ENCODE measurements around the gene CXCL9. TPM values are rescaled to one million over a fixed set of nuclear protein-coding genes. Genes with fewer than 3 reads are reported as not detected.
"Not testable (repeated sequence)": the region's sequence is repeated elsewhere in the genome, so short reads cannot be mapped to it uniquely, and the experiment has no call there.

Gene CXCL9
- total RNA-seq, 1 donor from 2014 or later = 0.10 TPM

DNA sequence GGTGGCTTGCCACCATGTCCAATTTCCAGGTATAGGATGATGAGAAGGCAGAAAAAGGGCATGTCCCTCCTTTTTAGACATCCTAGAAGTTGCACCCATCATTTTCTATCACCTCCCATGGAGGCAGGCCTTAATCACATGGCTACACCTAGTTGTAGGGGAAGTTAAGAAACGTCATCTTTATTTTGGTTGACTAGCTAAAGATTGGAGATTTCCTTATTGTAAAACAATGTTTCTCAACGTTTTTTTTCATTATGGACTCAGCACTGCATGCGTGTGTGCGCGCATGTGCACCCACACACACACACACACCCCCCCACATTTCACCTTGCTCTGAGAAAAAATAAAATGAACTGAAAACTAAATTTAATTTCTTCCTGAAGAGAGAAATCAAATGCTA, 2.0 kb upstream of the CXCL9 start:
- no peaks in the 10 kb centered on the region for H3K4me1 Mint-ChIP-seq (ENCODE audit: low read depth)
- peaks cover 11% of the 10 kb centered on the region for H3K27me3 Mint-ChIP-seq (ENCODE audit: insufficient read depth)
- H3K36me3 Mint-ChIP-seq (ENCODE audit: low read depth) = no peaks in the 10 kb centered on the region
- intact Hi-C loops (cut with micrococcal nuclease) = no loop called here
- H3K27ac Mint-ChIP-seq = no peak overlapping the region
- no peak overlapping the region for H3K4me3 Mint-ChIP-seq
- no peaks in the 10 kb centered on the region for H3K9me3 Mint-ChIP-seq
- DNase-seq (ENCODE audit: low spot score) = no peak

GRCh38 chr4:76003620-76004019, 3.7 kb downstream of the CXCL9 start:
- intact Hi-C loops (cut with micrococcal nuclease) = no loop called here

DNA sequence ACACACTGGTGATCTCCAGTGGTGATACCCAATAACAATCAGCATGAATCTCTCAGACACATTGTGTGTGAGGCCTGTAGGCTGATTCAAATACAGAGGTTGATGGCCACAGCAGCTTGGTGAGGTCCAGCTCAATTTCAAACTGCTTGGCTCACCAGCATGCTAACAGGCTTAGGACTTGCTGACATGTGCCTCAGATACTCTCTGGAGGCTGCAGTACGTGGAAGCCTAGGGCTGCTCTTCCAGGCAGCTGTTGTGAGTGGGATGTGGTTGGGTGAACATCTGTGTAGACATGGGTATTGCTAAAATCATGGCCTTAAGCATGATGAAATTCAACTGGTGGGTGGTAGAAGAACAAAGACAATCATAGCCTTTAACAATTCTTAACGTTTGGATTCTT, 4.3 kb downstream of the CXCL9 start:
- H3K4me1 Mint-ChIP-seq (ENCODE audit: low read depth) = peaks cover 22% of the 10 kb centered on the region
- DNase-seq (ENCODE audit: low spot score) = no peak
- H3K27ac Mint-ChIP-seq = no peak overlapping the region
- H3K27me3 Mint-ChIP-seq (ENCODE audit: insufficient read depth) = peaks cover 10% of the 10 kb centered on the region
- no peaks in the 10 kb centered on the region for H3K9me3 Mint-ChIP-seq
- no peaks in the 10 kb centered on the region for H3K36me3 Mint-ChIP-seq (ENCODE audit: low read depth)
- intact Hi-C loops (cut with micrococcal nuclease) = no loop called here
- no peak overlapping the region for H3K4me3 Mint-ChIP-seq

More at GRCh38 chr4:76003620-76004019, 3.7 kb downstream of the CXCL9 start:
- Mint-ChIP-seq H3K4me1 (ENCODE audit: low read depth) (peaks cover 22% of the 10 kb centered on the region), H3K27me3 (ENCODE audit: insufficient read depth) (peaks cover 13% of the 10 kb centered on the region), H3K27ac (no peak overlapping the region), H3K9me3 (no peaks in the 10 kb centered on the region), H3K4me3 (no peak overlapping the region), H3K36me3 (ENCODE audit: low read depth) (no peaks in the 10 kb centered on the region)
- no peak for DNase-seq (ENCODE audit: low spot score)

DNA sequence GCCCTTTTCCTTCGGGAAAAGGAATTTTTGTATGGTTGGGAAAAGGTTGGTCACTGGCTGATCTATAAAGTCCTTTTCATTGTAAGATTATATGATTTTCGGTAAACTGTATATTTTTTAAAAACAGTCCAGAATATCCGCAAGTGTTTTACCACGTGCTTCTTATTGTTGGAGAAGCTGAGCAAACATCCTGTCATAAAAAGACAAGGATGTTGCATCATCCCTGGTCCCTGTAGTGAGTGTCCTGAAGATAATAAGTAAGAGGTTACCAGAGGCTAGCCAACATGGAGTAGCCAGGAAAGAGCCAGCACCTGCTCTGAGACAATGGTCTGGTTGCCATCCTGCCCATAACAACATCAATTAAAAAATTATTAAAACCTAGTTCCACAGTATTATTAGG, 5.1 kb downstream of the CXCL9 start:
- intact Hi-C loops (cut with micrococcal nuclease) = no loop called here
- no peak overlapping the region for H3K27ac Mint-ChIP-seq
- peaks cover 7% of the 10 kb centered on the region for H3K27me3 Mint-ChIP-seq (ENCODE audit: insufficient read depth)
- H3K4me1 Mint-ChIP-seq (ENCODE audit: low read depth) = peaks cover 22% of the 10 kb centered on the region
- no peak overlapping the region for H3K4me3 Mint-ChIP-seq
- H3K36me3 Mint-ChIP-seq (ENCODE audit: low read depth) = no peaks in the 10 kb centered on the region
- no peak for DNase-seq (ENCODE audit: low spot score)
- no peaks in the 10 kb centered on the region for H3K9me3 Mint-ChIP-seq

GRCh38 chr4:76001700-76002099, 5.6 kb downstream of the CXCL9 start:
- Mint-ChIP-seq H3K4me1 (ENCODE audit: low read depth) (peaks cover 22% of the 10 kb centered on the region), H3K4me3 (no peak overlapping the region), H3K9me3 (no peaks in the 10 kb centered on the region), H3K27ac (no peak overlapping the region), H3K27me3 (ENCODE audit: insufficient read depth) (peaks cover 2% of the 10 kb centered on the region), H3K36me3 (ENCODE audit: low read depth) (no peaks in the 10 kb centered on the region)
- DNase-seq (ENCODE audit: low spot score) = no peak
- intact Hi-C loops (cut with micrococcal nuclease) = no loop called here

DNA sequence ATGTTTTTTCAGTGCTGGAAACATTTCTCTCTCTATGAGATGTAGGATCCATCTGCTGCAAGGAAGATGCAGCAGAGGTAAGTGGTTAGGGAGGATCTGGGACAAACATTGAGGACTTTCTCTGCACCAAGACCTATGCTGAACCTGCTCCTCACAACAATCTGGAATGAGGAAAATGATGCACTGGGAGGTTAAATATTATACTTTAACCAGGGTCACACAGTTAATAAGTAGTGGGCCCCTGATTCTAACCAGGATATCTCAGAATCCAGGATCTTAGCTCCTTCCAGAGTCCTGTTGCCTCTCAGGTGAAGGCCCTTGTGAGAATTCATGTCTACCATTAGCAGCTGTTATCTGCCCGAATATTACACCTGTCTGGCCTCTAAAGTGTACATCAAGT, 7.0 kb downstream of the CXCL9 start:
- intact Hi-C loops (cut with micrococcal nuclease) = no loop called here
- H3K27ac Mint-ChIP-seq = no peak overlapping the region
- H3K4me1 Mint-ChIP-seq (ENCODE audit: low read depth) = peaks cover 22% of the 10 kb centered on the region
- H3K36me3 Mint-ChIP-seq (ENCODE audit: low read depth) = no peaks in the 10 kb centered on the region
- H3K27me3 Mint-ChIP-seq (ENCODE audit: insufficient read depth) = peaks cover 2% of the 10 kb centered on the region
- H3K9me3 Mint-ChIP-seq = no peaks in the 10 kb centered on the region
- no peak for DNase-seq (ENCODE audit: low spot score)
- H3K4me3 Mint-ChIP-seq = no peak overlapping the region

DNA sequence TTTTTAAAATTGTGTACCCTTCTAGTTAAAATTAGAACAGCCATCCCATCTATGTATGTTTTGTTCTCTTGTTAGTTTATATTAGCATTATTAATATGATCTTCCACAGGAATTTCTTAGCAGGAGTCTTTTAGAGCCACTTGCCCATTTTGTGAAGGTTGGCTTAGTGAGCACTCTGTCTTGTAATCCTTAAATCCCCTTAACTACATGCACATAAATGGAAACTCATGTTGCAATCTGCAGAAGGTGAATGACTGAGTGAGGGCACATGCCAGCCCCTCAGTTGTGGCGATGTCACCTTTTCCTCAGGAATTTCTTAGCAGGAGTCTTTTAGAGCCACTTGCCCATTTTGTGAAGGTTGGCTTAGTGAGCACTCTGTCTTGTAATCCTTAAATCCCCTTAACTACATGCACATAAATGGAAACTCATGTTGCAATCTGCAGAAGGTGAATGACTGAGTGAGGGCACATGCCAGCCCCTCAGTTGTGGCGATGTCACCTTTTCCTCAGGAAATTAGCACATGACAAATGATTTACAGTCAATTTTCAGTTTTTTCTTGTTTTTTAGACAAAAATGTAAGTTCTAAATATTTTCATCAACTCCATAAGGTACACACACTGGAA, 8.7 kb downstream of the CXCL9 start:
- H3K4me1 Mint-ChIP-seq (ENCODE audit: low read depth) = peaks cover 17% of the 10 kb centered on the region
- not testable (repeated sequence) for H3K27ac Mint-ChIP-seq; DNase-seq (ENCODE audit: low spot score); H3K27me3 Mint-ChIP-seq (ENCODE audit: insufficient read depth); H3K4me3 Mint-ChIP-seq; H3K9me3 Mint-ChIP-seq; H3K36me3 Mint-ChIP-seq (ENCODE audit: low read depth)
- intact Hi-C loops (cut with micrococcal nuclease) = loop anchor here (5.0 to 10.0 kb wide), 3 partner anchors 306 to 1826 kb away; partner anchors contain the start of gene STBD1

DNA sequence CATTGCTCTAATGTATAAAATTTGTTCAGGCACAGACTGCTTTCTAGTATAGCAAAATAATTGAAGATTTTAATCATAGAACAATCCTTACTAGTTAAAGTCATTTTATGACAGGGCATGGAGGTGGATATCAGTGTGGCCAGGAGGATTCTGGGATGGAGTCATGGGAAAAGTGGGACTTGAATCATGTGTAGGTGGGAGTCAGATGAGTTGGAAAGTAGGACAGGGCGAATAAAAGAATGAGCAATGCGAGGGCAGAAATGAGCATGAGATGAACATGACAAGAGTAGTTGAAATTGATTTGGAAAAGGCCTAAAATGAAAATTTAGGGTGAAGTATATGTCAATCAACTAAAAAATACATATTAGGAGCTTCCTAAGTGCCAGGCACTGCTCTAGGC, 9.4 kb downstream of the CXCL9 start:
- DNase-seq (ENCODE audit: low spot score) = no peak
- Mint-ChIP-seq H3K4me3 (no peak overlapping the region), H3K27ac (no peak overlapping the region), H3K36me3 (ENCODE audit: low read depth) (no peaks in the 10 kb centered on the region), H3K9me3 (no peaks in the 10 kb centered on the region), H3K4me1 (ENCODE audit: low read depth) (peaks cover 12% of the 10 kb centered on the region), H3K27me3 (ENCODE audit: insufficient read depth) (peaks cover 2% of the 10 kb centered on the region)
- intact Hi-C loops (cut with micrococcal nuclease) = loop anchor here (5.0 to 10.0 kb wide), 3 partner anchors 307 to 1827 kb away; partner anchors contain the start of gene STBD1

DNA sequence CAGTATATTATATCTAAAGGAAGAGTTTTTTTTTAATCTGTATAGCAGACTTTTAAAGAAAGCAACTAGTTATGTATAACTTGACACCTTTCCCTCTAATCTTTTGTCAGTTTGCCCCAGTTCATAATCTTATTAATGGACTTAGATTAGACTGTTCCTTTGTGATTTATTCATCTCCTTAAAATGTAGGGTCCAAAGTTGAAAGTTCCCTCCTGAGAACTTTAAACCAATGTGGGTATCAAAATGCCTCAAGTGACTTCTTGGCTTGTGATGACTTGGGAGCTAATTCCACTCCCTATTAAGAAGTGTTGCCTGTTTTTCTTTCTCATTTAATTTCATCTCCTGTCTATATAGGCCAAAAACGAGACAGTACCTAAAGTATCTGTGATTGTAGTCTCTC, 10.2 kb downstream of the CXCL9 start:
- H3K4me3 Mint-ChIP-seq = no peak overlapping the region
- H3K4me1 Mint-ChIP-seq (ENCODE audit: low read depth) = peaks cover 4% of the 10 kb centered on the region
- intact Hi-C loops (cut with micrococcal nuclease) = loop anchor here (5.0 to 10.0 kb wide), 3 partner anchors 308 to 1828 kb away; partner anchors contain the start of gene STBD1
- H3K36me3 Mint-ChIP-seq (ENCODE audit: low read depth) = no peaks in the 10 kb centered on the region
- no peak overlapping the region for H3K27ac Mint-ChIP-seq
- no peaks in the 10 kb centered on the region for H3K9me3 Mint-ChIP-seq
- DNase-seq (ENCODE audit: low spot score) = no peak
- H3K27me3 Mint-ChIP-seq (ENCODE audit: insufficient read depth) = peaks cover 2% of the 10 kb centered on the region

DNA sequence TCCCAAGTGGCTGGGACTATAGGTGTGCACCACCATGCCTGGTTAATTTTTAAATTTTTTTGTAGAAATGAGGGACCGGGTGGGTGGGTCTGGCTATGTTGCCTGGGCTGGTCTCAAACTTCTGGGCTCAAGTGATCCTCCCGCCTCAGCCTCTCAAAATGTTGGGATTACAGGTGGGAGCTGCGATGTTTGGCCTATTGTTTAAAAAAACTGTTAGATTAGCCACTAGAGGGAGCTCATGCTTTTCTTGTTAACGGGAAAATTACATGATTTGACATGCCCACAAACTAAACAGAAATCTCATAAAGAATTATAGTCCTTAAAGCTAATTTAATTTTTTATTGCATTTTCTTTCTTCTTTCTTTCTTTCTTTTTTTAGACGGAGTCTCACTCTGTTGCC, 11.6 kb downstream of the CXCL9 start:
- no peaks in the 10 kb centered on the region for H3K36me3 Mint-ChIP-seq (ENCODE audit: low read depth)
- H3K4me1 Mint-ChIP-seq (ENCODE audit: low read depth) = no peaks in the 10 kb centered on the region
- no peak overlapping the region for H3K4me3 Mint-ChIP-seq
- peaks cover 2% of the 10 kb centered on the region for H3K27me3 Mint-ChIP-seq (ENCODE audit: insufficient read depth)
- no peak overlapping the region for H3K27ac Mint-ChIP-seq
- no peaks in the 10 kb centered on the region for H3K9me3 Mint-ChIP-seq
- no peak for DNase-seq (ENCODE audit: low spot score)
- intact Hi-C loops (cut with micrococcal nuclease) = loop anchor here (1.0 to 10.0 kb wide), 5 partner anchors 17 to 1829 kb away; partner anchors contain the start of gene STBD1

DNA sequence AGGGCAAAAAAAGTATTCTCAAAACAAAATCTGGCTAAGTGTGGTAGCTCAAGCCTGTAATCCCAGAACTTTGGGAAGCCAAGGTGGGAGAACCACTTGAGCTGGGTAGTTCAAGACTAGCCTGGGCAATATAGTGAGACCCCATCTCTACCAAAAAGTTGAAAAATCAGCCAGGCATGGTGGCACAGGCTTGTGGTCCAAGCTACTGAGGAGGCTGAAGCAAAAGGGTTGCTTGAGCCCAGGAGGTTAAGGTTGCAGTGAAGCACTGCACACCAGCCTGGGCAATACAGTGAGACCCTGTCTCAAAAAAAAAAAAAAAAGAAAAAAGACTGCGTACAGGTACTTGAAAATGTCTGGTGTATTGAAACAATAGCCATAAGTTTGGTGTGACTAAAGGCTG, 14.8 kb downstream of the CXCL9 start:
- DNase-seq (ENCODE audit: low spot score) = no peak
- Mint-ChIP-seq H3K4me3 (no peak overlapping the region), H3K4me1 (ENCODE audit: low read depth) (peaks cover 21% of the 10 kb centered on the region), H3K36me3 (ENCODE audit: low read depth) (peaks cover 15% of the 10 kb centered on the region), H3K27ac (no peak overlapping the region), H3K27me3 (ENCODE audit: insufficient read depth) (peaks cover 2% of the 10 kb centered on the region), H3K9me3 (no peaks in the 10 kb centered on the region)
- intact Hi-C loops (cut with micrococcal nuclease) = loop anchor here (5.0 to 10.0 kb wide), 3 partner anchors 220 to 1832 kb away; partner anchors contain the start of genes SCARB2 and STBD1

DNA sequence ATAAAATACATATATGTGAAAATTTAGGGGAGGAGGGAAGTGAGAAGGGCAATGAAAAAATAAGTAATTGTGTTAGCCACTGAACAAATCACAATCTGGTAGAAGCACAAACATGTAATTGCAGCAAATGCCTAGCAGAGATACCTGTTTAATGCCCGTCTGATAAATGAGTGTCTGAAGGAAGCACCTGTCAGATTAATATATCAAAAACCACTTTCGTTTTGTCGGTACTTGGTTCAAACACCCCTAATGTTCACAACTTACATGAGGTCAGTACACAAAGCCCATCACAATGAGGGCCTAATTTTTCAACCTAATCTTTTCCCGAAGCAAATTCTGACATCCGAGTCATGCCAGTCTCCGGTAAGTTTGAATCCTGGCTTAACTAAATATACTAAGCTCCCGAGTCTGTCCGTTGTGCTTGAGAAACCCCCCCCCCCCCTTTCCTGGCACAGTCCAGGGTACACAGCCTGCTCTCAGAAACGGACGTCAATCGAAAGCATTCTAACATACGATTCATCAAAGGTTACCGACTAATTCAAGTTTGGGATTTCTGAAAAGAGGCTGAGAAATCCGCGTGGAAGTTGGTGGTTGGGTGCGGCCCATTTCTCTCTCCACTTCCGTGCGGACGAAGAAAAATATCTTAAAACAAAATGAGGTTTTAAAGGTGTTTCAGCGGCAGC, 17.3 kb downstream of the CXCL9 start:
- Mint-ChIP-seq H3K4me1 (ENCODE audit: low read depth) (peaks cover 27% of the 10 kb centered on the region), H3K36me3 (ENCODE audit: low read depth) (peaks cover 15% of the 10 kb centered on the region), H3K27me3 (ENCODE audit: insufficient read depth) (no peaks in the 10 kb centered on the region), H3K27ac (peak overlapping the region; percentile 83), H3K9me3 (no peaks in the 10 kb centered on the region), H3K4me3 (peak overlapping the region; percentile 93)
- intact Hi-C loops (cut with micrococcal nuclease) = loop anchor here (1.0 to 10.0 kb wide), 9 partner anchors 50 to 1835 kb away; partner anchors contain the start of genes CCNG2, NUP54, RCHY1 and SCARB2
- no peak for DNase-seq (ENCODE audit: low spot score)

GRCh38 chr4:75985116-75985515, 22.2 kb downstream of the CXCL9 start:
- intact Hi-C loops (cut with micrococcal nuclease) = no loop called here
- Mint-ChIP-seq H3K27ac (no peak overlapping the region), H3K27me3 (ENCODE audit: insufficient read depth) (no peaks in the 10 kb centered on the region), H3K4me1 (ENCODE audit: low read depth) (peaks cover 27% of the 10 kb centered on the region), H3K4me3 (no peak overlapping the region), H3K9me3 (no peaks in the 10 kb centered on the region), H3K36me3 (ENCODE audit: low read depth) (peaks cover 26% of the 10 kb centered on the region)
- no peak for DNase-seq (ENCODE audit: low spot score)
